NCI-H1048 (cell line): ENCODE measurements around the gene BPIFB2.

Source experiments
- DNase-seq: peaks from one replicate; lab custom pipeline; 2025; lab: John Stamatoyannopoulos, UW

Gene BPIFB2

DNA sequence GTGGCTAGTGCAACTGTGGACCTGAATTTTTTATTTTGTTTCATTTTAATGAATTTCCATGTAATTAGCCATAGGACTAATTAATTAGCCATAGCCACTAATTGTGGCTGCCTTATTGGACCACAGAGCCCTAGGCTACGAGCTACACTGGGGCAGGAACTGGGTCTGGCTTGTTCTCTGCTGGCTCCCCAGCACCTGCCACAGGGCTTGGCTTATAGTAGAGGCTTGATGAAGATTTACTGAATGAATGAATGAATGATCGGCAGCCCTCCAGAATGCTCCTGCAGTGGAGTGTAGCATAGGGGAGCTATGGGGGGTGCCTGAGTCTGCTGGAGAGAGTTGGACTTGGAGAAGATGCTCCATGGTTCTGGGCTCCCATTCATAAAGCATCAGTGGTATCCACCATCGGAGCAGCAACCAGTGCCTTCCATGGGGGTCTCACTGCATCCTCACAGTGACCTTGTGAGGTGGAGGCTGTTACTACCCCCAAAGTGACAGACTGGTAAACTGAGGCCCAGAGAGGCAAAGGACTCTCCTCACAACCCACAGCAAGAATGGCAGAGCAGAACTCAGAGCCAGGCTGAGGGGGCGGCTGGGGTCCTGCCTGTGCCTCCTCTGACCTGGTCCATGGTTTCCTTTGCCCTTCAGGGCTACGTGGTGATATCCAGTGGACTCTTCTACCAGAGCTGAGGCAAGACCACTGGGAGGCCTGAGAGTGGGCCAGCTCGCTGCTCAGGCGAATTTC, 15.4 kb downstream of the BPIFB2 start:
- DNase-seq, result no peak

DNA sequence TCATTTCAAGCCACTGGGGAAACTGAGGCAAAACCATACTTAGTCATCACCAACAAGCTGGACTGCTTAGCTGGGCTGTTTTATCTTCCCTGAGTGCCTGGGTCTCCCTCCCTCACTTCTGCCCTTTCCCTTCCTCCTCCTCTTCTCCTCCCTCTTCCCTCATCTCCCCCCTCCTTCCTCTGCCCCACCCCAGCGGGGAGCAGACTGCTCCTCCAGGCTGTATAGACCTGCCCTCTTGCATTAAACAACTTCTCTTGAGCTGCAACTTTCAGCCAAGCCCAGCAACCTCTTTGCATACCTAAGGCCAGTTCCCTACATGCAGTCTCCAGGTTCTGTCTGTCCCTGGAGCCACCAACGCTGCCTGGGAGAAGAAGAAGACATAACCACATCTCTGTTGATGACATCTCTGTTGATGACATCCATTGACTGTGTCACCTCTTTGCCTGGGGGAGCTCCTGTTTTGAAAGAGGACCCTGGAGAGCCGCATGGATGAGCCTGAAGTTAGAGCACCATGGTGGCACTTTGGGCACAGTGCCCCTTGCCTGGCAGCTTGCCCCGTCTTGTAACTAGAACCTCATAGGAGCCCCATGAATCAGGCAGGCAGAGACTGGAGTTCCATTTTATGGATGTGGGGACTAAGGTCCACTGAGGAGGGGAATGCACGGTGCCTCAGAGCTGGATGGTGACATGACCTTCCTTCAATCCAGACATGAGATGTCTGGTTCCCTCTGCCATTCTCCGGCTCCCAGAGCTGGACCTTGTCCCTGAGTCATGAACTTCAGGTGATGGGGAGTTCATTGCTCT, 16.1 kb downstream of the BPIFB2 start:
- no peak for DNase-seq

DNA sequence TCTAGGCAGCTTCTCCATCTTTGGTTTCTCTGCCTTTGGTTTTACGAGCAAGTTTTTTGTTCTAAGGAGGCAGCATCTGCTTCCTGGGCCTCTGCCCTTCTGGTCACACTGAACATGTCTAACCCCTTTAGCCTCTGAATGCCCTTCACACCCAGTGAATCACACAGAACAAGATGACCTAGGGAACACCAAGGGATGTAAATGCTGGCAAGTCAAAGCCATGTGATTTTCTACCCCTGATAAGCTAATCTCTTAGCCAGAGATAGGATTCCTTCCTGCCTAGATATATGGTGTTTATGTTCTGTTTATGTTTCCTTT, 16.7 kb downstream of the BPIFB2 start:
- DNase-seq, result no peak

DNA sequence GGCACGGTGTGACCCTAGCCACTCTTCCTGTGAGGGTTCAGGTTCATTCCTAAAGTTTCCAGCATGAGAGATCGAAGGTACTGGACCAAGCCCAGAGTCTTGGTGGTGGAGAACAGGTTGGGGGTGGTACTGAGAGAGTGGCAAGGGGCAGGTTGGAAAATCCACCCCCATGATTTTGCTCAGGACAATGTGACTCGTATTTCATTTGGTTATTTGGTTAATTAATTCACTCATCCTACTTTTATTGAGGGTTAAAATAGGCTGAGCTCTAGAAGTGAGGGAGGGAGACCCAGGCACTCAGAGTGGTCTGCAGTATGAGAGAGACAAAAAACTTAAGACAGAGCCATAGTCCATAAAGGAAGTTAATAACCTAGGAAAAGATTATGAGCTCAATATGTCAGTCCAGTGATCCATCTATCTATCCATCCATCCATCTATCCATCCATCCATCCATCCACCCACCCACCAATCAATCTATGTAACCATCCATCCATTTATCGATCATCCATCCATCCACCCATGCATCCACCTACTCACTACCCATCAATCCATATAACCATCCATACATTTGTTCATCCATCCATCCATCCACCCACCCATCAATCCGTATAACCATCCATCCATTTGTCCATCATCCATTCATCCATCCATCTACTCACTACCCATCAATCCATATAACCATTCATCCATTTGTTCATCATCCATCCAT, 17.3 kb downstream of the BPIFB2 start:
- no peak for DNase-seq

DNA sequence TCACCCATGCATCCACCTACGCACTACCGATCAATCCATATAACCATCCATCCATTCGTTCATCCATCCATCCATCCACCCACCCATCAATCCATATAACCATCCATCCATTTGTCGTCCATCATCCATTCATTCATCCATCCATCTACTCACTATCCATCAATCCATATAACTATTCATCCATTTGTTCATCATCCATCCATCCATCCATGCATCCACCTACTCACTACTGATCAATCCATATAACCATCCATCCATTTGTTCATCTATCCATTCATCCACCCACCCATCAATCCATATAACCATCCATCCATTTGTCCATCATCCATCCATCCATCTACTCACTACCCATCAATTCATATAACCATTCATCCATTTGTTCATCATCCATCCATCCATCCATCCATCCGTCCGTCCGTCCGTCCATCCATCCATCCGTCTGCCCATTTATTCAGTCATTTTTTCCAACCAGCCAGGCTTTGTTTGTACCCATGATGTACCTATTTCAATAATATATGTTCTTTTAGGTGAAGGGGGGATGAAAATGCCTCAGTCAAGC, 17.9 kb downstream of the BPIFB2 start:
- no peak for DNase-seq

DNA sequence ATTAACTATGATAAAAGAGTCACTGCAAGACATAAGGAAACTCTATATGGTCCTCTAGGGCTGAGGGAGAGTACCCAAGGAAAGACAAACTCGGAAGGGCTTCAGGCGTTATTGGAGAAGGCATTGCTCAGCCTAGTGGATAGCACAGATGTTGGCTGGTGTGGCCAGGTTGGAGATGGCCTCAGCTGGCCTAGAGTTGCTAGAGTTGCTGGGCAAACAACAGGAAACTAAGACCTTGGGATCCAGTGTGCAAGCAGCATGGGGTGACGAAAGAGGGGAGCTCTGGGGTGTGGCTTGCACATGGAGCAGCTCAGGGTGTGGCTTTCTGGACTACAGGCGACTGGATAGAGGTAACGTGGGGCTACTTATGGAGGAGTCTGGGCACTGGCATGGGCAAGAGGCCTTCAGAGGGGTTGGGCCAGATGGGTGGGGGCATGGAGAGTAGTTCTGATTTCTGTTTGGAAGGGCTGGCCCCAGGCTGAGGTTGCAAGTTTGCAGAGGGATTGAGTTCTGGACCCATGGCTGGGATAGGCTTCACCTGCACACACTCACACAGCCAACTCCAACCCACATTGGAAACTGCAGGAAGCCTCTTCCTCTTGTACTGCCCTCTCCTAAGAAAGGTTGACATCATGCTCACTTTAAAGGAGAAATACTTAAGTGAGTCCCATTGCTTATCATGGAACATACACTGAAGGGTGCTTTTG, 18.7 kb downstream of the BPIFB2 start:
- no peak for DNase-seq

DNA sequence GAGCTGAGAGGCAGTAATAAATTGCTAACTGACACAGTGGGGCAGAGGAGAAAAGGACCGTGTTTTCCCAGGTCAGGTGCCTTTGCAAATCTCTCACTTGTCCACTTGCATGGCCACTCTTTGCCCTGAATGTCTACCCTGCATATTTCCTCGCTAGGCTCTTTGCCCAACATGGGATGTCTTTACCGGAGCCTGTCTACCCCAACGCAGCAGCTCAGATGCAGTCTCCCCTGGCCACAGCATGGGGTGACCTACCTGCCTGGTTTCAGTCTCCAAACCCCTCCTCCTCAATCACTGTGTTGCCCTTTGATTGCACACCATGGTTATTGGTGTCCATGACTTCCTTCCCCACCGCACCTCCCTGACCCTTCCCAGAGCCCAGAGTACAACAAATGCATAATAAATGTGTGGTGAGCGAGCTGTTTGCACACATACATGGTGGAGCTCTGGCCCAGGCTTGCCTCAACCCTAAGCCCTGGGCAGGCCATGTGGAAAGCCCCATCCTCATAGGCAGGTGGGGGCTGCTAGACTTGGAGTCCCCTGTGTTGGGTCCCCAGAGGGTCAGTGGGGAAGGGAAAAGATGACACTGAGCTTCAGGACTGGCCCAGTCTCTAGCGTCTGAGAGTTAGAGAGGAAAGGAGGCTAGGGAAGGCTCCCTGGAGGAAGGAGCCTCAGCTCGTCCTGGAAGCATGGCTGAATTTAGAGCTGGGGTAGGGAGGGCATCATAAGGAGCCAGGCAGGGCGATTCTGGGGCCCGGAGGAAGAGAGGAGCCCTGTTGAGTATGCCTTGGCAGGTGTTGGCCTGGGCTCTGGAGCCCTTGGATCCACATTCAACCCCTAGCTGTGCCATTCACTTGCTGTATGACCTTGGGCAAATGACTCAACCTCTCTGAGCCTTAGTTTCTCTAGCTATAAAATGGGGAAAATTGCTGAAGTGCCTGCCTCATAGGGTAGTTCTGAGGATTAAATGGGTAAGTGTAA, 19.6 kb downstream of the BPIFB2 start:
- no peak for DNase-seq

DNA sequence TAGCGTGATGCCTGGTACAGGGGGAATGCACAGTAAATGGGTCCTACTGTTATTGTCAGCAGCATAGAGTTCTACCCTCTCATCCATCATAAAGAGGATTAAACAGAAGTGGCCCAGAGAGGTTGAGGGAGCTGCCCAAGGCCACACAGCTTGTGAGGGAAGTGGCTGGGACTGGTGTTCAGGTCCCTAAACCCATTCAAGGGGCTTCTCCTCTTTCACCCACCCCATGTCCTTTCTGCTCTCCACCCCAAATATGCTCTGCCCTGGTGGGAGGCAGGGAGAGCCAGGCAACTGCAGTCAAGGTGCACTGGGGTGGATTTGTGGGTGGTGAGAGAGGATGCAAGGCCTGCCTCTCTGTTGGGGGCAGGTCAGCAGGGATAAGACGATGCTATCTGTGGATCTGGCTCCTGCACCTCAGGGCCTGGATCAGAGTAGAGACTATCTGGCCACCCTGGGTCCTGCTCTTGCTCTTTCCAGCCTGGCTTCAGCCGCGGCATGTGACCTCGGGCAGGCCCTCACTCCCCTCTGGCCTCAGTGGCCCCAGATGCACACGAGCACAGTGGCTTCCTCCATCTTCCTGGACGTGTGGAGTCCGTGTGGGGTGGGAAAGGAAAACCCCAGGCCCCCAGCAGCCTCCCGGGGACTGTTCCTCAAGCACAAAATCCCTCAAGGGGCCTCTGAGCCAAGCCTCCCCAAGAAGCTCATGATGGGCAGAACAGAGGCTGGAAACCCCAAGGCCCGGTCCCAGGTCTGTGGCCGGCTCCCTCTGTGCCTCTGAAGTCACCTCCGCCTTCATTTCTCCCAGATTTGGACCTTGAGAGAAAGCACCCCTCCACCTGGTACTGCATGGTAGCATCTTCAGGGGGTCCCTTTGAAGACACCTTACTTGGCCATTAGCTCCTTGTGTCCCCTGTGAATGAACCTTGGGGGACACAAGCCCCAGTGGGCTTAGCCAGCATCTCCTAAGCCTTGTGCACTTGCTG, 20.6 kb downstream of the BPIFB2 start:
- DNase-seq, result no peak

DNA sequence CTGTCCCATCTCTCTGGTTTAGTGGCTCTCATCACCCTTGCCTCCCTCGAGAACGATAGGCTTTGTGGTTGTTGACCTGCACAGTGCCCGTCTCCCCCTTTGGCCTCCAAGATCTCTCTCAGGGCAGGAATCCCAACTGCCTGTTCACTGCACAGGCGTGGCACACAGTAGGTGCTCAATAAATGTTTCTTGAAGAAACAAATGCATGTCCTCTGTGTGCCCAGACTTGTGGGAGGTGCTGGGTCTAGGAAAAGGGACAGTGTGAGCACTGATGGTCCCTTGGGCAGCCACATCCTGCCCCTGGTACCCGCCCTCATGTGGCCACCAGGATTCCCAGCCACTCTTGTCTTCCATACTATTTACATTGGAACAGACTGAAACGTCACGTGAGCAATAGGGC, 21.4 kb downstream of the BPIFB2 start:
- DNase-seq, result no peak

DNA sequence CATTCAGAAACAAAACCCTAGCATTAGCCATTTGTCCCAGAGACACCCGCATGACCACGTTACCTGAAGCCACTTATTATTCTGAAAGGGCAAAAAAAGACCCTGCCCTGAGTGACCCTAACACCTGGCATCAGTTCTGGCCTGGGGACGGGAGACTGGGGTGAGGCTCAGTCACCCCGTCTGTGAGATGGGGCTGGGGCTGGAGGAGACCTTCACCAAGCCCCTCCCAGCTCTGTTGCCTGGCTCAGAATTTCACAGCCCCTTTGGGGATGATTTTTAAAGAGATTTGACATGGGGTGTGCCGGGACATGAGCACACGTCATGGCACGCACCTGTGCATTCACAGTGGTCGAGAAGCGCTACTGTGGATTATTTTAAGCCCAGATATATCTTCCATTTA, 22.6 kb downstream of the BPIFB2 start:
- no peak for DNase-seq

DNA sequence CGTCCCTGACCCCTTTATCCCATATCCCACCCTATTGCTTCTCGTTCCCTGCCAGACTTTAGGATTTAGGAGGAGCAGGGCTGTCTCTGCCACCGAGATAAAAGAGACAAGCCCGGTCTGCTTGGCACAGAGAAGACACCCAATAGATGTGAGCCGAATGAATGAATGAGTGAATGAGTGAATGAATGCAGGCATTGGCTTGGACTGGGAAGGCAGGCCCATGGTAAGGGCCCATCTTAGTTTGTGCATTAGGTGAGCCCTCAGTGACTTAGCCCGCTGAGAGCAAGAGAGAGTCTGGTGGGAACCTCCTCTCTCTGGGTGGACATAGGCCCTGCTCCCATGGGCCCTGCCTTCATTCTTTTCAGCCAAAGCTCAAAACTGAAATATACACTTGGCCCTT, 23.1 kb downstream of the BPIFB2 start:
- no peak for DNase-seq

DNA sequence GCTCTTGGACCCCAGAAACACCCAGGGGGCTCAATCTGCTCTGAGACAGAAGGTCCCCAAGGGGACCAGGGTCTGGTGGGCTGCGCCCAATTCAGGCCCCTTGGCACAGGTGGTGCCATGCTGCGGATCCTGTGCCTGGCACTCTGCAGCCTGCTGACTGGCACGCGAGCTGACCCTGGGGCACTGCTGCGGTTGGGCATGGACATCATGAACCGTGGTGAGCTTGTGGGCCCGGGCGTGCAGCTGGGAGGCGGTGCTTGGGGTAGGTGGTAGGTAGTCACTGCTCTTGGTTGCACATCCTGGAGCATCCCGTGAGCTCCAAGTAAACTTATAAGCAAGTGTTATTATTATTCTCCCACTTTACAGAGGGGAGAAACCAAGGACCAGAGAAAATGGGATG, 24.0 kb downstream of the BPIFB2 start, which contains the start of gene BPIFB6:
TSS of gene BPIFB6 (plus strand) at position 118 of the 400 bp plus-strand sequence. CDS start at position 118, 0 bp downstream.
- DNase-seq, result no peak

DNA sequence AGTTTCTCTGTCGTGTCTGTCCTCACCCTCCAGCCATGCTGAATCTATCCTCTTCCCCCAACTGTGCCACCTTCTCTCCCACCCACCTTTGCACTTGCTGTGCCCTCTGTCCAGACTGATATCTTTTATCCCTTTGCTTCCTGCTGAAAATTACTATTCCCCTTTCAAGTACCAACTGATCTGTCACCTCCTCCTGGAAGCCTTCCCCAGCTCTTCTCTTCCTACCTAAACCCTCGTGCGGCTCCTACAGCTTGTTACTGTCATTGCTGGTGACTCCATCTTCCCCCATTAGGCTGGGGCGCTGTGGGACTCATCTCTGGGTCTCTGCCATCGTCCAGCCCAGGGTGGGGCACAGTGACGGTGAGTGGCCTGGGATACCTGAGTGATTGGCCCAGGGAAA, 25.1 kb downstream of the BPIFB2 start:
- no peak for DNase-seq

DNA sequence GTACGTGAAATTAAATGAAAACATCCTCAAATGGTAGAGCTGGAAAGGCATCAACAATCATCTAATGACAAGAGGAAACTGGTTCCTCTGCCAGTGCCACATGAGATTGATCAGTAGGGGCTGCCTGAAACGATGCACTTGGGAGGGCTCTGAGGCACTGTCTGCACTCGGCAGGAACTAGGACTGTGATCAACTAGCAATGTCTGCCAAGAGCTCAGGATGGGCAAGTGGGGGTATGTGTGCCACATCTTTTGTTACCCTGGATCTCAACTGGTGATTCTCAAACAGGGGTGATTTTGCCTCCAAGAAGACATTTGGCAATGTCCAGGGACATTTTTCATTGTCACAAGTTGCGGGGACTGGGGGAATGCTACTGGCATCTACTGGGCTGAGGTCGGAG, 25.9 kb downstream of the BPIFB2 start:
- DNase-seq, result no peak

DNA sequence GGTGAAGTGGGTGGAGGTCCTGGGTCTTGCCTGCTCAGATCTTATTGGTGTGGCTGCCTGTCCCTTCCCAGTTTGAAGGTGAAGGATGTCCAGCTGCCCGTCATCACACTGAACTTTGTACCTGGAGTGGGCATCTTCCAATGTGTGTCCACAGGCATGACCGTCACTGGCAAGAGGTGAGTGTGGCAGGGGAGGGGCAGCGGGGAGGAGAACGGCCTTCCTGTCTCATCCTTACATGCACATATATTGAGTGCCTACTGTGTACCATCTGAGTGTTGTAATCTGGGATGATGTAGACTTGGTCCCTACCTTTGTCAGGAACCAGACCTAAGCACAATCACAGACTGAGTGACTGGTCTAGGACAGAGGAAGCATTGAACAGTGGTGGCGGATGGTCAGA, 26.6 kb downstream of the BPIFB2 start:
- DNase-seq, result no peak

DNA sequence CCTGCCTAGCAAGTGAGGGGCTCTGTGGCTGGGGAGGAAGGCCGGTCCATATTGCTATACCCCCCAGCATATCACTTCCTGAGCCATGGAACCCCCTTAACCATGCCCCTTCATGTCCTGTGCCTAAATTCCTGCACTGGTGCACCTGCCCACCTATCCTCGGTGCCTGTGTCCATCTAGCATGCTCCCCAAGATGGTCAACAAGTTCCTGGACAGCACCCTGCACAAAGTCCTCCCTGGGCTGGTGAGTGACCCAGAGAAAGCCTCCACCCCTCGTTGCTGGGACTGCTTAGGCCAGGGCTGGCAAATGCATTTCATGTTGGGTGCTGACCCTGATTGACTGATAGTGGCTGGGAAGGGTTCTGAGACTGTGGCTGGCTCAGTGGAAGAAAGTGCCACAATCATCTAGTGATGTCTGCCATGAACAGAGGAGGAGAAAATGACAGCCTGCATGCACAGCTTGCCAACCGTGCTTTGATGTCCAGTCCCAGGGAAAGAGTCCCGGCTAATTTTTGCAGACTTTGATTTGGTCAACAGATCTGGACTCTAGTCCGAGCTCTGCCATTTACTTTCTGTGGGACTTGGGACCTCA, 27.5 kb downstream of the BPIFB2 start:
- no peak for DNase-seq

DNA sequence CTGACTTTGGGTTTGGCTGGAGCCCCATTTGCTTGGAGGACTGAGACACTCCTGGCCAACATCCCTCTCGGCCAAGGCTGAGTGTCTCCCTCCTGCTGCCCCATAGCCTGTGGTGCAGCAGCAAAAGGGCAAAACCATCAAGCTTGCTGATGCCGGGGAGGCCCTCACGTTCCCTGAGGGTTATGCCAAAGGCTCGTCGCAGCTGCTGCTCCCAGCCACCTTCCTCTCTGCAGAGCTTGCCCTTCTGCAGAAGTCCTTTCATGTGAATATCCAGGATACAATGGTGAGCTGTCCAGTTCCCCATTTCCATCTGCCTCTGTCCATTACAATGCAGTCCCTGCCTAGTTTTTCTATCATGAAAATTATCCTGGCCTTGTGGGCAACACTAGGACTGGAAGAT, 30.0 kb downstream of the BPIFB2 start:
- no peak for DNase-seq

DNA sequence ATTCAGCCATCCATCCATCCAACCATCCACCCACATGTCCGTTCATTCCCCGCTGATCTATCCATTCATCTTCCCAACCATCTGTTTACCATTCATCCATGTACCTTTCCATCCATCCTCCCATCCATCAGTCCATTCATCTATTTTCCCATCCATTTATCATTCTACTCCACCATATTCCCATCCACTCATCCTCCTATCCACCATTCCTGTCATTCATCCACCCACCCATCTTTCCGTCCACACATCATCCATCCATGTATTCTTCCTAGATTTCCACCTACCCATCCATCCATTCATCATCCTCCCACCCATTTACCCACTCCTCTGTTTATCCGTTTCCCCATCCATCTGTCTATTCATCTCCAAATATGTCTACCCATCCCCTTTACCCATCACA, 30.7 kb downstream of the BPIFB2 start:
- no peak for DNase-seq

DNA sequence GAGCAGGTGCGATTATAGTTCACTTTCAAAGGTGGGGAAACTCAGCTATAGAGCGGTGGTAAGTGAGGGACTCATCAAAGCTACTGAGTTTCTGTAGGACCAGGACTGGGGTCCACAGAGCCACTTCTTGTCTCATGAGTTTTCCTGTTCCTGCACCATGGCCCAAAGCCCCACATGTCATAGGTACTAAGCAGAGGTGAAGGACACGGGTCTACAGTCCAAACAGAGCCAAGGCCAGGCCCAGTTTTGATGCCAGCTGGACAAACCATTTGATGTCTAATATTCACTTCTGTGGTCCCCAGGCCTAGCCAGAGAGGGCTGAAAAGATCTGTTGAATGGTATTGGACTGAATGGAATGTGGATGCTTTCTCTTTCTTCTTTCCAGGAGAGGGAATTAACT, 34.9 kb downstream of the BPIFB2 start:
- DNase-seq, result no peak
